Measurements from ENCODE around the gene MTMR3.
"Not testable (repeated sequence)": the region's sequence is repeated elsewhere in the genome, so short reads cannot be mapped to it uniquely, and the experiment has no call there.

MTMR3 gene

GRCh38 chr22:30031328-30031727 is 148.4 kb downstream of the MTMR3 start:
- DNase-seq, result no peak

GRCh38 chr22:30031764-30032455 is 148.9 kb downstream of the MTMR3 start:
- no peak for DNase-seq

DNA sequence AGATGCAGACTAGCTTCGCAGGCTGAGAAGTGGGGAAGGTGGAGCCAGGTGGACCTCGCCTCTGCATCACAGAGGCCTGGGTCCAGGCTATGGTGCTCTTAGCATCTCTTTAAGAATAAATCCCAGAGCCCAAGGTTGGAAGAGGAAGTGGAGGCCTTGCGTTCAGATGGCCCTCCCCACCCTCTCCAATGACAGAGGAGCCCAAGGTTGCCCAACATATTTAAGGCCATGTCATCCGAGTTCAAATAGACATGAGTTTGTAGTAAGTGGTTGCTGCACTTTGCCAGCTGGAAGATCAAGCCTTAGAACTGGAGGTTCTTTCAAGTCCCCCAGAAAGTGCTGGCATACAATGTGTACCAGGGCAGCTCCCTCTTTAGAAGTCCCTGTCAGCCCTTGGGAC is 150.2 kb downstream of the MTMR3 start:
- no peak for DNase-seq

DNA sequence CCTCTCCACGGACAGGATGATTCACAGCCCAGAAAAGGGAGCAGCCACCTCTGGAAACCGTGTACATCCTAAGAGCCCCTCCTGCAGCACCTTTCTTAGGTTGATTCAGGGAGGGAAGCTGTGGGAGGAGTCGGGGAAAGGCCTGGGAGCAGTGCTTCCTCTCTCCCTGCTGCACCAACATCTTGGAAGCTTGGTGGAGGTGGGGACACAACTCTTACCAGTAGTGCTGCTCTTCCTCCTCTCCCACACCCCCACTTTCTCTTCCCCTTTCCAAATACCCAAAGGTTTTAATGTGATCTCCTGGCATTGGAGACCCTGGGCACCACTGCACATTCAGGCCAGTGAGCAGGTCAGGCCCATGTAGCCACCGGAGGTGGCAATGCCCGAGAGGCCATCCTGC is 150.9 kb downstream of the MTMR3 start:
- DNase-seq, result no peak

DNA sequence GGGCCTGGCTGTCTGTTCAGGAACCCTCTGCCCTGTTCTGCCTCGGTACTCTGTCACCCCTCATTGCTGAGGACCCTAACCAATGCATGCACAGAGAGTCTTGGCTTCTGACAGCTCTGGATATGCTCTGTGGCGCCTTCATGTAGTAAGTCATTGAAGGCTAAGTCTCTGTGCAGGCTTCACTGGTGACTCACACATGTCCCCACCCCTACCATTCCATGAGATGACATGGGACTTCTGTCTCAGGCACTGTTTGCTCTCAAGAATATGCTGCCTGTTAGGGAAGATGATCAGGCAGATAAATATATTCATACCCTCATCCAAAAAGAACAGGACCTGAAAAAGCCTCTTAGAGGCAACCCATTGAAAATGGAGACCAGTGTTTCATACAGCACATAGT is 153.7 kb downstream of the MTMR3 start:
- no peak for DNase-seq

- no peak for DNase-seq
These were observed 155.2 kb downstream of the MTMR3 start for GRCh38 chr22:30038219-30038618.

DNA sequence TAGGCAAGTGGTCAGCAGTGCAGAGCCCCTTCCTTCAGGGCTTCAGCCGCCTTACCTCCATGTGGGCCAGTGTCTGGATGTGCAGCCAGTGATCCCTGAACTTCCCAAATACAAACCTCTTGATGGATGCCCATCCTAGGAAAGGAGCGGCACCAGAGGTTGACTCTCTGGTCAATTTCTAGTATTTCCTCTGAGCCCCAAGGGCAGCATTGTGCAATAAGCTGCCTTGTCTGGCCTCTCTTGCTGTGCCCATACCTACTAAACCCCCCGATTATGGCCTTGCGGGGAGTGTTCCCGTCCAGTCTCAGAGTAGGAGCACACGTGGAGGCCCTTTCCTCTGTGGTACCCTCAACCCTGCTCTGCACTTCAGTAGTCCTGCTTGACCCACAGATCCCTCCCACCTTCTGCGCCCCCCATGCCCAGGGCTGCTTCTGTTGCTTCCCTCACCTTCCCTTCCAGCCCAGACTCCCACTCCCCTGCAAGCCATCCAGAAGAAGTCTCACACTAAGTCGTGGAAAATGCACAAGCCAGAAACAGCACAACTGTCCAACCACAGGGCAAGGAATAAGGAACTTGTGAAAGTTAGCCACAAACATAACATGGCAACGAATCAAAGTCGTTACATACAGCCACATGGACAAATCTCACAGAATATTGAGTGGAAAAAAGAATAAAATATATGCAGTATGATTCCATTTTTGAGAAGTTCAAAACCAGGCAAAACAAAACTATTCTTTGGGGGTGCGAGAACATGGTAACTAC is 157.7 kb downstream of the MTMR3 start:
- no peak for DNase-seq

DNA sequence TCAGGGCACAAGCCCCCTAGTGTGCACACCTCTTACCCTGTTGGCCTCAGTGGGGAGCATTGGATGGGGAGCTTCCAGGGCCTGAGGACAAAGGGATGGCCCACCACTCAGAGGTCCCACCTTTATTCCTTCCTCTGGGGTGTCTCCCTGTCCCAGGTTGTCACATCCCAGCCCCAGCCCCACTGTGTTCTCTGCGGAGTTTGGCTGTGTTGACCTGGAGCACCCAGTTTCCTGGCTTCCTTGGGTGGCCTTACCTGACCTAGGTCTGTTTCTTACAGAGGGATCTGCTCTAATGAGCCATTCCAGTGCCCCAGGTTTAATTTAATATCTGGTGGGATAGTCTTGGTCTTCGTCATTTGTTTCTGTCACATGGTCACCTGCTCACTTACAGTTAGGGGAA is 158.5 kb downstream of the MTMR3 start:
- no peak for DNase-seq

- DNase-seq, result no peak
These were observed 158.9 kb downstream of the MTMR3 start for GRCh38 chr22:30041881-30042280.

- DNase-seq, result no peak
These were observed 160.2 kb downstream of the MTMR3 start for GRCh38 chr22:30043161-30043560.

GRCh38 chr22:30044369-30044768 is 161.4 kb downstream of the MTMR3 start:
- DNase-seq, result no peak

DNA sequence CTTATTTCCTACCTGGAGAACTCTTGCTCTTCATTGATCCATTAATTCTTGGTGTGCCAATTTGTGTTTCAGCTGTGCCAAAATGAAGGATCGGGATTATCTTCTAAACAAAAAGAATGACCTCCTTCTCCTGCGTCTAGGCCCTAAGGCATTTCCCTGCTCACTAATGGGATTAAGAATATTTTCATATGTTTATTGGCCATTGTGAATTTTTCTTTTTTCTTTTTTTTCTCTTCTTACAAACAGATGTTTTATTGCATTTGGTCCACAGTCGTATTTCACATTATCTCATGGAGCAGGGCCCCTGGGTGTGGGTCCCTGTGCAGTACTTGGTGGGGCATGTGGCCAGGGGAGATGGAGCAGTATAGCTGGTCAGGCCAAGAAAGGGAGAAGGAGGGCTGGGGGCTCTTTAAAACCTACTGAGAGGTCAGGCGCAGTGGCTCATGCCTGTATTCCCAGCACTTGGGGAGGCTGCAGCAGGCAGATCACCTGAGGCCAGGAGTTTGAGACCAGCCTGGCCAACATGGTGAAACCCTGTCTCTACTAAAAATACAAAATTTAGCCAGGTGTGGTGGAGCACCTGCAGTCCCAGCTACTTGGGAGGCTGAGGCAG is 162.0 kb downstream of the MTMR3 start:
- no peak for DNase-seq

- DNase-seq, result no peak
These were observed 162.5 kb downstream of the MTMR3 start for GRCh38 chr22:30045494-30045887.

GRCh38 chr22:30045901-30046715 is 163.1 kb downstream of the MTMR3 start:
- no peak for DNase-seq

DNA sequence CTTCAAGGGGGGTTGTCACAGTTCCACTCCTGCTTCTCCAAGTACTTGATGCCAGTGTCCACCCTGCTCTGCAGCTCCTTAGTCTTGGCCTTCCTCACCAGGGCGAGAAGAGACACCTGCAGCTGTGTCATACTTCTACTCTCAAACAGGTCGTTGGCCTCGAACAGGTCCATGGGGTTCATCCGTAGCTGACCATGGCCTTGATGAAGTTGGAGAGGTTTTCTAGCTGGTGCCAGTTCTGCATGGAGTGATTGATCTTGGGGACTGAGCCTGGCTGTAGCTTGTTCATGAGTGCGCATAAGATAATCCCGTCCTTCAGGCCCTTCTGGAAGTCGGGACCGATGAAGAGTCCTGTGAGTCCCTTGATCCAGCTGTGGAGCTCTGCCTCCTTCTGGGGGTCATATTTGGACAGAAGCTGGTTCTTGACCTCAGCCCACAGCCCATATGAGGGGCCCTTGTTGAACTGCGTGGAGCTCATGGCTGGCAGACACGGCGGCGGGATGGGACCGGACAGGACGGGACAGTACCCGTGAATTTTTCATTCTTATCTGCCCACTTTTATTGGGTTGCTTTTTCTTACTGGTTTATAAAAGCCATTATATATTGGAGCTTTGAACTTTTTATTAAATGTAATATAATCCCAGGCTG is 163.9 kb downstream of the MTMR3 start:
- DNase-seq, result no peak

DNA sequence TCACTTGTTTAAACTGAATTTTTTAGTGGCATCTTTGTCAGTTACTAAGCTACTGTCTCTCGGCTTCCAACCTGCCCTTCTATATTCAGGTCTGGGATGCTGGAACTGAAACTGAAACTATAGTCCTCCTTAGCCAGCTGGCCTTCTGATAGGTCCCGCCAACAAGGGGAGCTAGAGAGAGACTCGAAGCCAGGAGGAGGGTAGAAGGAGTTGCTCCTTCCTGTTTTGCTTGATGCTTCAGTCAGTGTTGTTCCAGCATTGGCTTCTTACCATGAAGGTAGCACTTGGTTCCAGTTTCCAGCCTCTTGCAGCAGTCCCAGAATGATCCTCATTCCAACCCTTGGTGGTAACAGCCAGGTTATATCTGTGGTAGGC is 164.4 kb downstream of the MTMR3 start:
- peak; percentile 15 for DNase-seq

GRCh38 chr22:30048681-30049080 is 165.7 kb downstream of the MTMR3 start:
- no peak for DNase-seq

GRCh38 chr22:30054067-30054763 is 171.2 kb downstream of the MTMR3 start:
- DNase-seq, result no peak

GRCh38 chr22:30054764-30055069 is 171.7 kb downstream of the MTMR3 start:
- no peak for DNase-seq

DNA sequence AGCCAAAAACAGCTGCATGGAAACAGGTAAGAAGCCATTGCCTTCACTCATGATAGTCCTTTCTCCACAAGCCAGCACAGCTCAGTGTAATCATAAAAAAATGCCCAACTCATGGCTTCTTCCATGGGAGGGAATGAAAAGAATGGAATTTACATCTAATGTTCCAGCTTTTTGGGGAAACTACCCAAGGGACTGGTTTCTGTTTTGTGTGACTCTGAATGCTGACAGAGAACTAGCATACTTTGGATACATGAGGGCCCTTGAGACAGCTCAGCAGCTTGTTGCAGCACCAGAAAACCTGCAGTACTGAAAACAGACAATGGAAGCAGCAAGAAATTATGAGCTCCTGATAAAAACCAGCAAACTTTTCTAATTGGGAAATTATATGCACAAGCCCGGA is 173.0 kb downstream of the MTMR3 start:
- DNase-seq, result no peak

- DNase-seq, result no peak
These were observed 174.4 kb downstream of the MTMR3 start for GRCh38 chr22:30057375-30057774.

- DNase-seq, result not testable (repeated sequence)
These were observed 176.5 kb downstream of the MTMR3 start for GRCh38 chr22:30059346-30060020.
